ENCODE data around the gene GOLM1.
"Not testable (repeated sequence)": the region's sequence is repeated elsewhere in the genome, so short reads cannot be mapped to it uniquely, and the experiment has no call there.

GOLM1 gene

DNA sequence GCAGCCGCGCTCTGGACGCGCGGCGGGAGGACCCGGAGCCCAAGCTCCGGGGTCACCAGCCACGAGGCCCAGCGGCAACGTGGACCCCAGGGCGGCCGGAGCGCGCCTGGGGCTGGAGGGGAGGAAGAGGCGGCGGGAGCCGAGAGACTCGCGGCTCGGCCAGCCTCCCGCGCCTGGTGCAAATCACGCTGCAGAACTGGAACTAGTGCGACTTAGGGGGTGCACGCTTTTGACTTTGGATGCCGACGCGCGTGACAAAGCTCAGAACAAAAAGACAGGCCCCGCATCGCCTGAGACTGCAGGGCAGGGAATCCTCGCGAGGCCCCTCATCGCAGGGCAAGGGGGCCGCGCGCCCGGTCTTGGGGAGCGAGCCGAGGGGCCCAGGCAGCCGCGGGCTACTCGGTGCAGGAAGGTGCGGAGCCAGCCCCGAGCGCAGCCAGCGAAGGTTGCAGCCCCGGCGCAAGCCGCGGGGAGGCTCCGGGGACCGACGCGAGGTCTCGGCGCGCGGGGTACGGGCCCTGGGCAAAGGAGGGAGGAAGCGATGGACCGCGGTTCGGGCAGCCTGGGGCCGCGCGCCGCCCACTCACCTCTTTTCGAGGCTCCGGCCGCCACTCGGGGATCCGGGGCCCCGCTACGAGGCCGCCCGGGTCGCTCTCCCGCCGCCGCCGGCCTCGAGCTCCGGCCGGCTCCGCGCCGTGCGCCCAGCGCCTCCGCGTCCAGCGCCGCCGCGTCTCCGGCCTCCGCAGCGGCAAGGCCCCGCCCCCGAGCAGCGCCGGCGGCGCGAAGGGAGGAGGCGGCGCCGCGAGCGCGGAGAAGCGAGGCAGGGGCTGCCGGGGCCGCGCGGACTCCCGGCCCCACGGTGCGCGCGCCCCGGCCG lies at the start of gene GOLM1 (continued):
- TF ChIP-seq ZNF580 (tag by site-specific recombination; IDR thresholded peaks at IDR 0.05), result no peak
- peak; percentile 55; the same call in 1 of the 2 replicates for TF ChIP-seq ZBTB17 (tag by site-specific recombination; IDR thresholded peaks at IDR 0.05)
- peak; percentile 46; the same call in 1 of the 2 replicates for TF ChIP-seq ZBTB10 (tag by site-specific recombination; IDR thresholded peaks at IDR 0.05)
- TF ChIP-seq ZNF280D (tag by site-specific recombination; IDR thresholded peaks at IDR 0.05), result no peak
- TF ChIP-seq ZNF223 (tag by site-specific recombination; IDR thresholded peaks at IDR 0.05), result 0 out of 2 replicates have a peak, but pooled peaks have one; percentile 14
- 0 out of 2 replicates have a peak, but pooled peaks have one; percentile 18 for TF ChIP-seq ZNF398 (tag by site-specific recombination; IDR thresholded peaks at IDR 0.05)
- no peak for TF ChIP-seq ZNF521 (tag by site-specific recombination; IDR thresholded peaks at IDR 0.05)
- TF ChIP-seq ZNF114 (tag by site-specific recombination; IDR thresholded peaks at IDR 0.05), result no peak
- TF ChIP-seq, protein P1, sequence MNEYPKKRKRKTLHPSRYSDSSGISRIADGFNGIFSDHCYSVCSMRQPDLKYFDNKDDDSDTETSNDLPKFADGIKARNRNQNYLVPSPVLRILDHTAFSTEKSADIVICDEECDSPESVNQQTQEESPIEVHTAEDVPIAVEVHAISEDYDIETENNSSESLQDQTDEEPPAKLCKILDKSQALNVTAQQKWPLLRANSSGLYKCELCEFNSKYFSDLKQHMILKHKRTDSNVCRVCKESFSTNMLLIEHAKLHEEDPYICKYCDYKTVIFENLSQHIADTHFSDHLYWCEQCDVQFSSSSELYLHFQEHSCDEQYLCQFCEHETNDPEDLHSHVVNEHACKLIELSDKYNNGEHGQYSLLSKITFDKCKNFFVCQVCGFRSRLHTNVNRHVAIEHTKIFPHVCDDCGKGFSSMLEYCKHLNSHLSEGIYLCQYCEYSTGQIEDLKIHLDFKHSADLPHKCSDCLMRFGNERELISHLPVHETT (tag by site-specific recombination; IDR thresholded peaks at IDR 0.05), result no peak
- no peak for TF ChIP-seq ZNF37A (tag by site-specific recombination; IDR thresholded peaks at IDR 0.05)
- peak; percentile 99 for TF ChIP-seq ZNF335 (tag by site-specific recombination; conservative IDR thresholded peaks at IDR 0.05)
- no peak for TF ChIP-seq ZNF23 (tag by site-specific recombination; IDR thresholded peaks at IDR 0.05; ENCODE audit: borderline replicate concordance)
- no peak for TF ChIP-seq ZSCAN23 (tag by site-specific recombination; IDR thresholded peaks at IDR 0.05)
- no peak for TF ChIP-seq ZNF544 (tag by site-specific recombination; IDR thresholded peaks at IDR 0.05)
- TF ChIP-seq ZNF394 (tag by site-specific recombination; IDR thresholded peaks at IDR 0.05; ENCODE audit: borderline replicate concordance), result 0 out of 2 replicates have a peak, but pooled peaks have one; percentile 19
- TF ChIP-seq SP2 (tag by site-specific recombination; IDR thresholded peaks at IDR 0.05), result no peak
- TF ChIP-seq ZNF561 (tag by site-specific recombination; IDR thresholded peaks at IDR 0.05; ENCODE audit: borderline replicate concordance), result peak; percentile 38; the same call in 1 of the 2 replicates
- TF ChIP-seq OSR2 (tag by site-specific recombination; IDR thresholded peaks at IDR 0.05), result no peak
- no peak for TF ChIP-seq ZNF132 (tag by site-specific recombination; IDR thresholded peaks at IDR 0.05; ENCODE audit: borderline replicate concordance)
- TF ChIP-seq, protein P2, sequence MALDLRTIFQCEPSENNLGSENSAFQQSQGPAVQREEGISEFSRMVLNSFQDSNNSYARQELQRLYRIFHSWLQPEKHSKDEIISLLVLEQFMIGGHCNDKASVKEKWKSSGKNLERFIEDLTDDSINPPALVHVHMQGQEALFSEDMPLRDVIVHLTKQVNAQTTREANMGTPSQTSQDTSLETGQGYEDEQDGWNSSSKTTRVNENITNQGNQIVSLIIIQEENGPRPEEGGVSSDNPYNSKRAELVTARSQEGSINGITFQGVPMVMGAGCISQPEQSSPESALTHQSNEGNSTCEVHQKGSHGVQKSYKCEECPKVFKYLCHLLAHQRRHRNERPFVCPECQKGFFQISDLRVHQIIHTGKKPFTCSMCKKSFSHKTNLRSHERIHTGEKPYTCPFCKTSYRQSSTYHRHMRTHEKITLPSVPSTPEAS (tag by site-specific recombination; IDR thresholded peaks at IDR 0.05), result no peak
- no peak for TF ChIP-seq SP7 (tag by site-specific recombination; IDR thresholded peaks at IDR 0.05)
- TF ChIP-seq YY1 (tag by site-specific recombination; IDR thresholded peaks at IDR 0.05), result no peak
- TF ChIP-seq ZNF624 (tag by site-specific recombination; IDR thresholded peaks at IDR 0.05), result no peak

GRCh38 chr9:86146671-86147070 lies 47.3 kb upstream of the GOLM1 start:
- H3K4me1 ChIP-seq (ENCODE audit: control insufficient read depth, insufficient read depth, low read length); H3K4me3 ChIP-seq (ENCODE audit: low read depth, low read length); POLR2A ChIA-PET; CTCF ChIA-PET; H3K9me3 ChIP-seq (ENCODE audit: control insufficient read depth, insufficient read depth, low read depth, low read length); H3K27ac ChIP-seq (ENCODE audit: extremely low read depth, low read depth, low read length); H3K36me3 ChIP-seq (ENCODE audit: control insufficient read depth in 2 of 2, insufficient read depth in 1 of 2, low read length in 2 of 2): not testable (repeated sequence)

Measured in HEK293 (cell line).